ENCODE data around the gene PAGE5.

The PAGE5 gene

GRCh38 chrX:55220119-55220794, at the start of gene PAGE5:
PAGE5 (plus strand) TSS chrX:55220346; CDS start chrX:55221383, 1,037 bp downstream.
- DNase-seq: no peak

- DNase-seq: no peak
Measured at GRCh38 chrX:55187281-55187680, 32.9 kb upstream of the PAGE5 start.

GRCh38 chrX:55196688-55197087, 23.5 kb upstream of the PAGE5 start:
- no peak for DNase-seq

- DNase-seq: no peak
Measured at GRCh38 chrX:55201930-55202579, 18.1 kb upstream of the PAGE5 start.

- no peak for DNase-seq
Measured at GRCh38 chrX:55206162-55206941, 13.8 kb upstream of the PAGE5 start.

GRCh38 chrX:55210931-55211677, 9.0 kb upstream of the PAGE5 start:
- no peak for DNase-seq

GRCh38 chrX:55213381-55213780, 6.8 kb upstream of the PAGE5 start:
- DNase-seq: no peak

- no peak for DNase-seq
Measured at GRCh38 chrX:55240788-55241340, 20.7 kb downstream of the PAGE5 start.

GRCh38 chrX:55253528-55253927, 33.4 kb downstream of the PAGE5 start:
- DNase-seq: no peak

GRCh38 chrX:55260806-55261205, 40.7 kb downstream of the PAGE5 start:
- no peak for DNase-seq

- DNase-seq: no peak
Measured at GRCh38 chrX:55264816-55265215, 44.7 kb downstream of the PAGE5 start, which contains the start of gene PAGE3. PAGE3 (minus strand) TSS chrX:55264916; CDS start chrX:55263903, 1,013 bp downstream.

Measured in COR-L47 (cell line).